Lower leg skin (tissue), 4 donors: ENCODE results near the gene NOL3. TPM values are rescaled to one million over a fixed set of nuclear protein-coding genes. Genes with fewer than 3 reads are reported as not detected.

ENCODE experiments used
- DNase-seq, 2 donors: peaks; one replicate each; pipeline ENCODE4 v3.0.0-alpha.2; 2019; ENCODE audit warnings: low spot score in 2 of 2
- H3K4me3 ChIP-seq: fragments of 200-600 bp; sonication (generic); 2 replicates; pipeline ENCODE4 v1.5.1; 2017; ENCODE audit warnings: mild to moderate bottlenecking, low read depth; ENCODE audit not compliant: poor library complexity, severe bottlenecking
- POLR2A ChIP-seq, 2 donors: fragments of 450-650 bp; IDR thresholded peaks; one replicate each; pipeline ENCODE4 v1.6.1; 2016 to 2017; ENCODE audit warnings: antibody characterized with exemption in 2 of 2, mild to moderate bottlenecking in 1 of 2, moderate library complexity in 1 of 2
- WGBS, 2 donors: methylation state at CpG; one replicate each; pipeline ENCODE4 v1.1.5; 2018; 5-methylcytosine and 5-hydroxymethylcytosine counted together
- intact Hi-C: fragments of 100-400 bp; cut with DNase I; formaldehyde crosslinking; loops from one replicate; pipeline ENCODE4 v1.15.0; 2023; ENCODE audit warnings: low total_unique reads
- total RNA-seq, 4 donors: library from RNA; depleted of rRNA; stranded (reverse); fragments of >200 nt; gene quantifications; one replicate each; pipeline ENCODE4 v1.1.0, GENCODE V29; 2016
- TF ChIP-seq, protein P1 (sequence below), 3 donors: fragments of 450-650 bp; IDR thresholded peaks; one replicate each; pipeline ENCODE4 v1.5.1; 2016; ENCODE audit warnings: antibody characterized with exemption in 3 of 3, mild to moderate bottlenecking in 3 of 3, moderate library complexity in 2 of 3

Gene NOL3
- total RNA-seq, 4 donors from 2014 or later, result 84.3 to 139 (median 115) TPM

DNA sequence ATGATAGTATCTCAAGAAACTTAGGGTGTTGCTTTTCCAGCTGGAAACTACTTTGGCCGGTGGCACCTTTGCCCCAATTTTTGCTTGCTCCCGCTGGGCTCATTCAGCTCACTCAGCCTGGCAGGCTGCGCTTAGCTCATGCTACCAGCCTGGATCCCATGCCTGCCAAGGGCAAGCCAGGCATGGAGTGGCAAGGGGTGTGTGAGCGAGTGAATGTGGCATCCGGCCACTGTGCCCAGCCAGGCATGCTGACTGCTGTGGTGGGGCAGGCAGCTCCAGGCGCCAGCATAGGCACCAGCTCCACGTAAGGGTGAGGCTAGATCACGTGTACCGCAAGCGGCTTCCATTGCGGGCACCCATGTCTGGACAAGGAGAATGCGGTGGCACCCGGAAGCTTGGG, 28.9 kb upstream of the NOL3 start:
- intact Hi-C loops, result no loop called here
- 94 to 96% methylated on average over 9 to 13 of the region's 13 CpGs for WGBS, 2 donors
- TF ChIP-seq POLR2A (IDR thresholded peaks at IDR 0.05), result no peak
- TF ChIP-seq, protein P1, sequence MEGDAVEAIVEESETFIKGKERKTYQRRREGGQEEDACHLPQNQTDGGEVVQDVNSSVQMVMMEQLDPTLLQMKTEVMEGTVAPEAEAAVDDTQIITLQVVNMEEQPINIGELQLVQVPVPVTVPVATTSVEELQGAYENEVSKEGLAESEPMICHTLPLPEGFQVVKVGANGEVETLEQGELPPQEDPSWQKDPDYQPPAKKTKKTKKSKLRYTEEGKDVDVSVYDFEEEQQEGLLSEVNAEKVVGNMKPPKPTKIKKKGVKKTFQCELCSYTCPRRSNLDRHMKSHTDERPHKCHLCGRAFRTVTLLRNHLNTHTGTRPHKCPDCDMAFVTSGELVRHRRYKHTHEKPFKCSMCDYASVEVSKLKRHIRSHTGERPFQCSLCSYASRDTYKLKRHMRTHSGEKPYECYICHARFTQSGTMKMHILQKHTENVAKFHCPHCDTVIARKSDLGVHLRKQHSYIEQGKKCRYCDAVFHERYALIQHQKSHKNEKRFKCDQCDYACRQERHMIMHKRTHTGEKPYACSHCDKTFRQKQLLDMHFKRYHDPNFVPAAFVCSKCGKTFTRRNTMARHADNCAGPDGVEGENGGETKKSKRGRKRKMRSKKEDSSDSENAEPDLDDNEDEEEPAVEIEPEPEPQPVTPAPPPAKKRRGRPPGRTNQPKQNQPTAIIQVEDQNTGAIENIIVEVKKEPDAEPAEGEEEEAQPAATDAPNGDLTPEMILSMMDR (IDR thresholded peaks at IDR 0.05), result no peak
- no peak for DNase-seq
- no peak overlapping the region for H3K4me3 ChIP-seq

DNA sequence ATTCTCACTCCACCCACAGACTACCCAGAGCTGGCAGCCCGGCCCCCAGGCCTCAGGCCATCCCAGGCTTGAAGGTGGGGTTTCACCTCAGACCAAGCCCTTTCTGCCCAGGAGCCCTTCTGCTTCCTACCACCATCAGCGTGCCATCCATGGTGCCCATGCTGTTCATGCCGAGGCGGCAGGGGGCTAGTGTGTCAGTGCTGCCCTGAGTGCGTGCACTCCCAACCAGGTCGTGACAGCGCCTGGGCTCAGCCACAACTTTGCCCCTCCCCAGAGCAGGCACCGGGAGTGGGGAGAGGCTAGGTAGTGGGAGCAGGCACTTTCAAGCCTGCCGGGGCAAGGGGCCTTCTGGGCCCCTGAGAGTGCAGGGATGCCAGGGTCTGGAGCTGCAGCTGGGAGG, 28.0 kb upstream of the NOL3 start:
- WGBS, 2 donors, result 82 to 88% methylated on average over 6 to 8 of the region's 9 CpGs

DNA sequence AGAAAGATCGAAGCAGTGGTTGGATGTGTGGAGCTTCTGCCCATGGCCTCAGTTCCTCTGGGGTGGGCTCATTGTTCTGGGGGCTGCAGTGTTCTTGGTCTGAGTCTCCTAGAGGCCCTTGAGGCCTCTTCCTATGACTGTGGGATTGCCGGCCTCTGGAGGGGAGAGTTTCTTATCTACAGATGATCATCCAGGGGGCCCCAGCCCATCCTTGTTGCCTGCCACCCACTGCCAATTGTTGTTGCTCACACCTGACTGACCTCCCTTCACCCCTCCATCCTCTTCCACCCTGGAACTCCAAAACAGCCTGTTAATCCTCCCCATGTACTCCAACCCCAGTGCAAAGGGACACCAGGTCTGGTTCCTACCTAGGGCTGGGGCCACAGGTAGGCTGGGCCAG, 25.4 kb upstream of the NOL3 start:
- 90 to 94% methylated on average over 2 of the region's 2 CpGs for WGBS, 2 donors
- no peak overlapping the region for H3K4me3 ChIP-seq
- no peak for TF ChIP-seq POLR2A (IDR thresholded peaks at IDR 0.05)
- TF ChIP-seq, protein P1 (IDR thresholded peaks at IDR 0.05), result no peak
- intact Hi-C loops, result no loop called here
- DNase-seq, result no peak

More for the DNA sequence above, 28.0 kb upstream of the NOL3 start:
- no peak for DNase-seq
- intact Hi-C loops, result no loop called here
- no peak overlapping the region for H3K4me3 ChIP-seq
- TF ChIP-seq POLR2A (IDR thresholded peaks at IDR 0.05), result no peak
- TF ChIP-seq, protein P1 (IDR thresholded peaks at IDR 0.05), result no peak

DNA sequence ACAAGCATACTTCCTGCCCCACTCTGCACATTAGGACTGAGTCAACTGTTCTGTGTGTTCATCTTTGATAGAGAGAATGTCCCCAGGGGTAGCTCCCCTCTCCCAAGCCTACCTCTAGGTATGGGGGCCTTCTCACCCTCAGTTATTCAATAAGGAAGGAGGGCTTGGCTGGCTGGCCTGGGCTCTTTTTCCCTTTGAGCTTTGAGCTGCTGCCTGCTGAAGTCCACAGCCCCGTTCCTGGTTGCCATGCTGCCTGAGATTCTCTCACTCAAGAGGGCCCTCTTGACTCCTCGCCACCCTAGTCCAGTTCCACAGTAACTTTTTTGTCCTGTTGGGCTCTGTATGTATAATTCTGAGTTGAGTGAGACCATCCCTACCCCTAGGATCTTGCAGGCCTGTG, 24.6 kb upstream of the NOL3 start:
- intact Hi-C loops, result no loop called here
- no peak overlapping the region for H3K4me3 ChIP-seq
- no peak for TF ChIP-seq POLR2A (IDR thresholded peaks at IDR 0.05)
- TF ChIP-seq, protein P1 (IDR thresholded peaks at IDR 0.05), result no peak
- 87 to 93% methylated on average over 2 of the region's 2 CpGs for WGBS, 2 donors
- no peak for DNase-seq

DNA sequence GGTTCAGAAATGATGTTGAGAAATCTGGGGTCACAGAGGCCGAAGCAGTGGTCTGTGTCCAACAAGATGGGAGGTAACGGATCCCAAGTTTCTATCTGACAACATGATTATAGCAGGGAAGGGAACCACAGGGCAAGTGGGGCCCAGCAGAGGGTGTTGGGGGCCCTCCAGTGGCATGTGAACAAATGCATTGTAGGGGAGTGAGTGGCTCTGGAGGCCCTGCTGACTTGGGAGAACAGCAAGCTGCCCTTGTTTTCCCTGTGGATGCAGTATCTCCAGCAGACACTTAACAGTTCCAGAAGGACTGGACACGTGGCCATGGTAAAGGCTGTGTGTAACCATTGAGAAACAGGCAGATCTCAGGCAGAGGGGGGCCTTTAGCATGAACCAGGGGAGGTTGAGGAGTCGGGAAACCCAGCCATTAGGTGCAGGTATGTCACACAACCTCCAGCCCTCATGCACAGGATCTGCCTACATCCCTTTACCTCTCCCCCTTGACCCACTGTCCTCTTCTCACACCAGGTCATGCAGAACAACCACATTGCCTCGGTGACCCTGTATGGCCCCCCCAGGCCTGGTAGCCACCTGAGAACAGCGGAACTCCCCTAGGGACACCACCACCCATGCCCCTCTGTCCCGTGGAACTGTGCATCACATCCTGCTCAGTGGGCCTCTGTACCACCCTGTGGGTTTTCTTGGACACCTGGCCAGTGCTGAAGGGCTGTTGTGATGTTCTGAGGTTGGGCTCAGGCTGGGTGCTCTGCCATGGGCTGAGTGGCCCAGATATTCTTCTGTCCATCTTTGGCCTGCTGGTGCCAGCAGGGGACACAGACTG, 23.6 kb upstream of the NOL3 start:
- intact Hi-C loops, result no loop called here
- H3K4me3 ChIP-seq, result no peak overlapping the region
- no peak for DNase-seq
- WGBS, 2 donors, result 81 to 85% methylated on average over 7 of the region's 7 CpGs
- TF ChIP-seq, protein P1 (IDR thresholded peaks at IDR 0.05), result no peak
- TF ChIP-seq POLR2A (IDR thresholded peaks at IDR 0.05), result no peak
